Mesothelial cell of epicardium (in vitro differentiated cells): ENCODE results near the gene OR5D18. TPM values are rescaled to one million over a fixed set of nuclear protein-coding genes. Genes with fewer than 3 reads are reported as not detected.

Experiments
- DNase-seq, 2 experiments: peaks; one replicate each; pipeline ENCODE4 v3.0.0; 2021; ENCODE audit warnings: low spot score in 2 of 2; ENCODE audit not compliant: unreplicated experiment in 2 of 2
- H3K27ac Mint-ChIP-seq: 2 replicates; pipeline ENCODE4 v1.8.0; 2021; ENCODE audit warnings: mixed read lengths
- H3K27me3 Mint-ChIP-seq: 2 replicates; pipeline ENCODE4 v1.8.0; 2021; ENCODE audit warnings: low read depth, mixed read lengths
- H3K36me3 Mint-ChIP-seq: 2 replicates; pipeline ENCODE4 v1.8.0; 2021; ENCODE audit warnings: mixed read lengths
- H3K4me1 Mint-ChIP-seq: 2 replicates; pipeline ENCODE4 v1.8.0; 2021; ENCODE audit warnings: mixed read lengths
- H3K4me3 Mint-ChIP-seq: 2 replicates; pipeline ENCODE4 v1.8.0; 2021; ENCODE audit warnings: mild to moderate bottlenecking, moderate library complexity, mixed read lengths
- H3K9me3 Mint-ChIP-seq: 2 replicates; pipeline ENCODE4 v1.8.0; 2021; ENCODE audit warnings: mixed read lengths
- CTCF ChIP-seq: fragments of 200-600 bp; sonication (generic); IDR thresholded peaks from one replicate; pipeline ENCODE4 v1.5.0; 2021; ENCODE audit warnings: antibody characterized with exemption; ENCODE audit not compliant: unreplicated experiment
- total RNA-seq: library from RNA; stranded (reverse); gene quantifications from 3 replicates; pipeline ENCODE4 v1.2.1, GENCODE V29; 2021

Gene OR5D18
- total RNA-seq, 1 donor from 2014 or later, result not detected

- no peaks in the 10 kb centered on the region for H3K27me3 Mint-ChIP-seq
- peaks cover 65% of the 10 kb centered on the region for H3K9me3 Mint-ChIP-seq
These were observed 8.4 kb upstream of the OR5D18 start, which contains the start of gene OR5L1 for GRCh38 chr11:55811067-55811466. TSS of gene OR5L1 (plus strand) at chr11:55811367. CDS start at chr11:55811467, 100 bp downstream.

GRCh38 chr11:55826919-55827318 lies 7.5 kb downstream of the OR5D18 start, which contains the start of gene OR5L2:
TSS of gene OR5L2 (plus strand) at chr11:55827219. CDS start at chr11:55827219, 0 bp downstream.
- no peak within 1 kb of the TSS for H3K4me3 Mint-ChIP-seq

More at GRCh38 chr11:55811067-55811466, 8.4 kb upstream of the OR5D18 start, which contains the start of gene OR5L1:
- Mint-ChIP-seq H3K27ac (no peak within 1 kb of the TSS), H3K36me3 (no peaks in the 10 kb centered on the region), H3K4me3 (no peak within 1 kb of the TSS), H3K4me1 (no peaks in the 10 kb centered on the region)
- TF ChIP-seq CTCF, result no peak
- no peak for DNase-seq

GRCh38 chr11:55838452-55838851 lies 19.0 kb downstream of the OR5D18 start, which contains the start of gene OR5D16:
TSS of gene OR5D16 (plus strand) at chr11:55838752. CDS start at chr11:55838752, 0 bp downstream.
- DNase-seq, result no peak
- no peak within 1 kb of the TSS for H3K4me3 Mint-ChIP-seq
- H3K27ac Mint-ChIP-seq, result no peak within 1 kb of the TSS
- H3K4me1 Mint-ChIP-seq, result no peaks in the 10 kb centered on the region
- H3K27me3 Mint-ChIP-seq, result no peaks in the 10 kb centered on the region
- no peak for TF ChIP-seq CTCF
- H3K9me3 Mint-ChIP-seq, result peaks cover 59% of the 10 kb centered on the region
- H3K36me3 Mint-ChIP-seq, result no peaks in the 10 kb centered on the region

More at GRCh38 chr11:55826919-55827318, 7.5 kb downstream of the OR5D18 start, which contains the start of gene OR5L2:
- Mint-ChIP-seq H3K27ac (no peak within 1 kb of the TSS), H3K27me3 (no peaks in the 10 kb centered on the region), H3K36me3 (no peaks in the 10 kb centered on the region), H3K9me3 (peaks cover 64% of the 10 kb centered on the region), H3K4me1 (no peaks in the 10 kb centered on the region)
- no peak for TF ChIP-seq CTCF
- no peak for DNase-seq

- no peaks in the 10 kb centered on the region for H3K36me3 Mint-ChIP-seq
- peaks cover 63% of the 10 kb centered on the region for H3K9me3 Mint-ChIP-seq
- H3K4me3 Mint-ChIP-seq, result no peak overlapping the region
- no peaks in the 10 kb centered on the region for H3K27me3 Mint-ChIP-seq
- TF ChIP-seq CTCF, result no peak
- no peak overlapping the region for H3K27ac Mint-ChIP-seq
- no peak for DNase-seq
- H3K4me1 Mint-ChIP-seq, result no peaks in the 10 kb centered on the region
These were observed 28.0 kb downstream of the OR5D18 start for GRCh38 chr11:55847453-55847852.

- Mint-ChIP-seq H3K36me3 (no peaks in the 10 kb centered on the region), H3K27me3 (no peaks in the 10 kb centered on the region), H3K27ac (no peak overlapping the region), H3K4me1 (no peaks in the 10 kb centered on the region), H3K4me3 (no peak overlapping the region), H3K9me3 (peaks cover 75% of the 10 kb centered on the region)
- no peak for TF ChIP-seq CTCF
- DNase-seq, result no peak
These were observed 29.6 kb downstream of the OR5D18 start for GRCh38 chr11:55849037-55849436.
